ENCODE results near the gene PARD3B.

Gene PARD3B

DNA sequence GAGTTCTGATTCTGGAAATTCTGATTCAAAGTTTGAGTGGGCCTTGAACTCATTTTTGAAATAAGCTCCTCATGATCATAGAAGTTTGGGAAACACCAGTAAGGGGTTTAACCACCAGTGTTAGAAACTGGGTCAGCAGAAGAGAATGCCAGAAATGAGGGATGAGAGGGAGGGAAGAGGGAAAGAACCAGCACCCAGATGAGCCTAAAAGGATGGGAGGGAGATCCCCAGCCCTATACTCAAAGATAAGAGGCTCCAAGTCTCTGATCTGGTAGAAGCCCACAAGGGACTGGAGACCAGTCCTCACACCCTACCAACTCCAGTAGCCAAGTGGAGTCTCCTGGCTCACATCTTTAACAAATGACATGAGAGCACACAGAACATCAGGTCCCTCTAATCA lies 832.0 kb downstream of the PARD3B start:
- no peaks in the 10 kb centered on the region for H3K36me3 ChIP-seq (ENCODE audit: insufficient read depth, low read length)
- TF ChIP-seq, protein P1, sequence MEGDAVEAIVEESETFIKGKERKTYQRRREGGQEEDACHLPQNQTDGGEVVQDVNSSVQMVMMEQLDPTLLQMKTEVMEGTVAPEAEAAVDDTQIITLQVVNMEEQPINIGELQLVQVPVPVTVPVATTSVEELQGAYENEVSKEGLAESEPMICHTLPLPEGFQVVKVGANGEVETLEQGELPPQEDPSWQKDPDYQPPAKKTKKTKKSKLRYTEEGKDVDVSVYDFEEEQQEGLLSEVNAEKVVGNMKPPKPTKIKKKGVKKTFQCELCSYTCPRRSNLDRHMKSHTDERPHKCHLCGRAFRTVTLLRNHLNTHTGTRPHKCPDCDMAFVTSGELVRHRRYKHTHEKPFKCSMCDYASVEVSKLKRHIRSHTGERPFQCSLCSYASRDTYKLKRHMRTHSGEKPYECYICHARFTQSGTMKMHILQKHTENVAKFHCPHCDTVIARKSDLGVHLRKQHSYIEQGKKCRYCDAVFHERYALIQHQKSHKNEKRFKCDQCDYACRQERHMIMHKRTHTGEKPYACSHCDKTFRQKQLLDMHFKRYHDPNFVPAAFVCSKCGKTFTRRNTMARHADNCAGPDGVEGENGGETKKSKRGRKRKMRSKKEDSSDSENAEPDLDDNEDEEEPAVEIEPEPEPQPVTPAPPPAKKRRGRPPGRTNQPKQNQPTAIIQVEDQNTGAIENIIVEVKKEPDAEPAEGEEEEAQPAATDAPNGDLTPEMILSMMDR (IDR thresholded peaks at IDR 0.05; ENCODE audit: borderline replicate concordance, extremely low read depth, low read length, poor library complexity, severe bottlenecking), result no peak
- TF ChIP-seq EZH2 (IDR thresholded peaks at IDR 0.05; ENCODE audit: borderline replicate concordance, low read depth, low read length, severe bottlenecking), result no peak
- H3K4me3 ChIP-seq (ENCODE audit: low read depth in 1 of 2, low read length in 2 of 2), result no peak overlapping the region
- no peak overlapping the region for H3K9ac ChIP-seq (ENCODE audit: low read depth, low read length)
- no peaks in the 10 kb centered on the region for H3K4me1 ChIP-seq (ENCODE audit: insufficient read depth, low read length)
- H3K9me3 ChIP-seq (ENCODE audit: insufficient read depth, low read length, severe bottlenecking), result no peaks in the 10 kb centered on the region
- no peak overlapping the region for H3K27ac ChIP-seq (ENCODE audit: low read length)
- H4K20me1 ChIP-seq (ENCODE audit: insufficient read depth, low read length), result no peaks in the 10 kb centered on the region
- no peaks in the 10 kb centered on the region for H3K27me3 ChIP-seq (ENCODE audit: insufficient read depth, low read length, poor library complexity)
- H2AFZ ChIP-seq (ENCODE audit: low read depth, low read length), result no peak overlapping the region
- no peak overlapping the region for H3K4me2 ChIP-seq (ENCODE audit: insufficient read depth, low read length)
- DNase-seq (no peak), ATAC-seq (ENCODE audit: insufficient read depth, low read depth) (no peak)
- no peaks in the 10 kb centered on the region for H3K79me2 ChIP-seq (ENCODE audit: insufficient read depth, low read length)

GRCh38 chr2:205383601-205384000 lies 838.3 kb downstream of the PARD3B start:
- ATAC-seq (ENCODE audit: insufficient read depth, low read depth), result no peak

GRCh38 chr2:205386109-205386508 lies 840.8 kb downstream of the PARD3B start:
- no peaks in the 10 kb centered on the region for H3K9me3 ChIP-seq (ENCODE audit: insufficient read depth, low read length, severe bottlenecking)
- H4K20me1 ChIP-seq (ENCODE audit: insufficient read depth, low read length), result no peaks in the 10 kb centered on the region
- H2AFZ ChIP-seq (ENCODE audit: low read depth, low read length), result no peak overlapping the region
- TF ChIP-seq EZH2 (IDR thresholded peaks at IDR 0.05; ENCODE audit: borderline replicate concordance, low read depth, low read length, severe bottlenecking), result no peak
- TF ChIP-seq, protein P1 (IDR thresholded peaks at IDR 0.05; ENCODE audit: borderline replicate concordance, extremely low read depth, low read length, poor library complexity, severe bottlenecking), result no peak
- no peak for DNase-seq
- no peaks in the 10 kb centered on the region for H3K27me3 ChIP-seq (ENCODE audit: insufficient read depth, low read length, poor library complexity)
- H3K27ac ChIP-seq (ENCODE audit: low read length), result no peak overlapping the region
- no peak overlapping the region for H3K4me2 ChIP-seq (ENCODE audit: insufficient read depth, low read length)
- H3K79me2 ChIP-seq (ENCODE audit: insufficient read depth, low read length), result no peaks in the 10 kb centered on the region
- ATAC-seq (ENCODE audit: insufficient read depth, low read depth), result no peak
- H3K9ac ChIP-seq (ENCODE audit: low read depth, low read length), result no peak overlapping the region
- H3K4me3 ChIP-seq (ENCODE audit: low read depth in 1 of 2, low read length in 2 of 2), result no peak overlapping the region
- no peaks in the 10 kb centered on the region for H3K36me3 ChIP-seq (ENCODE audit: insufficient read depth, low read length)
- no peaks in the 10 kb centered on the region for H3K4me1 ChIP-seq (ENCODE audit: insufficient read depth, low read length)

More at GRCh38 chr2:205383601-205384000, 838.3 kb downstream of the PARD3B start:
- no peaks in the 10 kb centered on the region for H4K20me1 ChIP-seq (ENCODE audit: insufficient read depth, low read length)
- no peaks in the 10 kb centered on the region for H3K27me3 ChIP-seq (ENCODE audit: insufficient read depth, low read length, poor library complexity)
- no peak overlapping the region for H3K27ac ChIP-seq (ENCODE audit: low read length)
- H3K4me3 ChIP-seq (ENCODE audit: low read depth in 1 of 2, low read length in 2 of 2), result no peak overlapping the region
- no peak overlapping the region for H3K9ac ChIP-seq (ENCODE audit: low read depth, low read length)
- no peaks in the 10 kb centered on the region for H3K9me3 ChIP-seq (ENCODE audit: insufficient read depth, low read length, severe bottlenecking)
- DNase-seq, result no peak
- H3K36me3 ChIP-seq (ENCODE audit: insufficient read depth, low read length), result no peaks in the 10 kb centered on the region
- no peak overlapping the region for H3K4me2 ChIP-seq (ENCODE audit: insufficient read depth, low read length)
- H2AFZ ChIP-seq (ENCODE audit: low read depth, low read length), result no peak overlapping the region
- H3K4me1 ChIP-seq (ENCODE audit: insufficient read depth, low read length), result no peaks in the 10 kb centered on the region
- TF ChIP-seq, protein P1 (IDR thresholded peaks at IDR 0.05; ENCODE audit: borderline replicate concordance, extremely low read depth, low read length, poor library complexity, severe bottlenecking), result no peak
- no peak for TF ChIP-seq EZH2 (IDR thresholded peaks at IDR 0.05; ENCODE audit: borderline replicate concordance, low read depth, low read length, severe bottlenecking)
- no peaks in the 10 kb centered on the region for H3K79me2 ChIP-seq (ENCODE audit: insufficient read depth, low read length)

All from DND-41 (cell line).